ENCODE results near the gene DGCR8.

Gene DGCR8

GRCh38 chr22:20052309-20053259, 27.5 kb upstream of the DGCR8 start:
- ATAC-seq, result no peak
- TF ChIP-seq CREB5 (CRISPR knock-in tag; IDR thresholded peaks at IDR 0.05; ENCODE audit: low read depth), result no peak
- no peak for TF ChIP-seq GLIS3 (CRISPR knock-in tag; IDR thresholded peaks at IDR 0.05)
- no peak for TF ChIP-seq ZFP30 (CRISPR knock-in tag; IDR thresholded peaks at IDR 0.05)
- TF ChIP-seq ESRRG (CRISPR knock-in tag; IDR thresholded peaks at IDR 0.05), result no peak
- no peak for TF ChIP-seq ZNF8 (CRISPR knock-in tag; IDR thresholded peaks at IDR 0.05)
- TF ChIP-seq CSDC2 (CRISPR knock-in tag; IDR thresholded peaks at IDR 0.05), result no peak
- no peak for TF ChIP-seq PPARA (CRISPR knock-in tag; IDR thresholded peaks at IDR 0.05; ENCODE audit: borderline replicate concordance)
- TF ChIP-seq ZNF70 (CRISPR knock-in tag; IDR thresholded peaks at IDR 0.05), result no peak
- no peak for TF ChIP-seq TCF4 (CRISPR knock-in tag; IDR thresholded peaks at IDR 0.05; ENCODE audit: borderline replicate concordance)
- TF ChIP-seq TSHZ2 (CRISPR knock-in tag; IDR thresholded peaks at IDR 0.05), result no peak
- TF ChIP-seq RARB (CRISPR knock-in tag; IDR thresholded peaks at IDR 0.05), result no peak
- no peak for TF ChIP-seq ARNTL (CRISPR knock-in tag; IDR thresholded peaks at IDR 0.05; ENCODE audit: borderline replicate concordance, low read depth)
- no peak for TF ChIP-seq TOX (CRISPR knock-in tag; IDR thresholded peaks at IDR 0.05; ENCODE audit: borderline replicate concordance)
- no peak for TF ChIP-seq BACH2 (CRISPR knock-in tag; IDR thresholded peaks at IDR 0.05; ENCODE audit: borderline replicate concordance)
- no peak for TF ChIP-seq SNAI2 (CRISPR knock-in tag; IDR thresholded peaks at IDR 0.05)
- no peak for TF ChIP-seq ISL1 (CRISPR knock-in tag; IDR thresholded peaks at IDR 0.05)

GRCh38 chr22:20053407-20054033, 26.5 kb upstream of the DGCR8 start:
- no peak for ATAC-seq
- TF ChIP-seq TCF4 (CRISPR knock-in tag; IDR thresholded peaks at IDR 0.05; ENCODE audit: borderline replicate concordance), result no peak
- TF ChIP-seq PPARA (CRISPR knock-in tag; IDR thresholded peaks at IDR 0.05; ENCODE audit: borderline replicate concordance), result no peak
- TF ChIP-seq CSDC2 (CRISPR knock-in tag; IDR thresholded peaks at IDR 0.05), result no peak
- TF ChIP-seq SNAI2 (CRISPR knock-in tag; IDR thresholded peaks at IDR 0.05), result no peak
- no peak for TF ChIP-seq ZNF565 (CRISPR knock-in tag; conservative IDR thresholded peaks at IDR 0.05; ENCODE audit: low read depth)
- TF ChIP-seq ARNTL (CRISPR knock-in tag; IDR thresholded peaks at IDR 0.05; ENCODE audit: borderline replicate concordance, low read depth), result no peak
- no peak for TF ChIP-seq ZNF8 (CRISPR knock-in tag; IDR thresholded peaks at IDR 0.05)
- TF ChIP-seq TSHZ2 (CRISPR knock-in tag; IDR thresholded peaks at IDR 0.05), result no peak

- TF ChIP-seq POU6F1 (CRISPR knock-in tag; IDR thresholded peaks at IDR 0.05; ENCODE audit: borderline replicate concordance, low read depth) (no peak), ZNF8 (CRISPR knock-in tag; IDR thresholded peaks at IDR 0.05) (no peak), OSR1 (CRISPR knock-in tag; IDR thresholded peaks at IDR 0.05) (no peak), CREB5 (CRISPR knock-in tag; IDR thresholded peaks at IDR 0.05; ENCODE audit: low read depth) (no peak)
- ATAC-seq, result no peak
These were observed 26.0 kb upstream of the DGCR8 start for GRCh38 chr22:20054034-20054427.

Measured in SK-N-SH treated with all-trans-retinoic acid at 6 μM for 48 hours (cell line).